DND-41 (cell line): ENCODE results near the gene CHMP2B.

Experiments
- EZH2 ChIP-seq: IDR thresholded peaks from 3 replicates; pipeline ENCODE4 v1.6.1; 2012; ENCODE audit warnings: borderline replicate concordance, low read depth, mild to moderate bottlenecking, moderate library complexity, low read length, inconsistent platforms; ENCODE audit not compliant: severe bottlenecking
- TF ChIP-seq, protein P1 (sequence below): IDR thresholded peaks from 2 replicates; pipeline ENCODE4 v1.5.1; 2012; ENCODE audit warnings: borderline replicate concordance, low read length, moderate library complexity, mild to moderate bottlenecking; ENCODE audit not compliant: poor library complexity, severe bottlenecking; ENCODE audit errors: extremely low read depth

DNA sequence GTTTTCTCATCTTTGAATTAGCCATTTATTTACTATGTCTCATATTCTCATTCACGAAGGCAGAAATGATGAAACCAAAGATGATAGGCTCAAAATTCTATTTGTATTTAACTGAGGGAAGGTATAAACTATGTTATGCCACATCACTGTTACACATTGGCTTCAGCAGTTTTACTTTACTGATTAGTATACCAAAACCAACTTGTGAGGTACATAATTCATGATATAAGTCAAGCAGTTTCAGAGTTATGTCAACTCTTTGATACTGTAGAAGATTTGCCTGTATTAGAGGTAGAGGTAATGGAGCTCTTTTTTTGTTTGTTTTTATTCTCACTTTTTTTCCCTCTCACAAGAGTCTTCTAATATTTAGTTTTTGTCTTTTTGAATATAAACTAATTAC, 22.9 kb downstream of the CHMP2B start:
- TF ChIP-seq, protein P1, sequence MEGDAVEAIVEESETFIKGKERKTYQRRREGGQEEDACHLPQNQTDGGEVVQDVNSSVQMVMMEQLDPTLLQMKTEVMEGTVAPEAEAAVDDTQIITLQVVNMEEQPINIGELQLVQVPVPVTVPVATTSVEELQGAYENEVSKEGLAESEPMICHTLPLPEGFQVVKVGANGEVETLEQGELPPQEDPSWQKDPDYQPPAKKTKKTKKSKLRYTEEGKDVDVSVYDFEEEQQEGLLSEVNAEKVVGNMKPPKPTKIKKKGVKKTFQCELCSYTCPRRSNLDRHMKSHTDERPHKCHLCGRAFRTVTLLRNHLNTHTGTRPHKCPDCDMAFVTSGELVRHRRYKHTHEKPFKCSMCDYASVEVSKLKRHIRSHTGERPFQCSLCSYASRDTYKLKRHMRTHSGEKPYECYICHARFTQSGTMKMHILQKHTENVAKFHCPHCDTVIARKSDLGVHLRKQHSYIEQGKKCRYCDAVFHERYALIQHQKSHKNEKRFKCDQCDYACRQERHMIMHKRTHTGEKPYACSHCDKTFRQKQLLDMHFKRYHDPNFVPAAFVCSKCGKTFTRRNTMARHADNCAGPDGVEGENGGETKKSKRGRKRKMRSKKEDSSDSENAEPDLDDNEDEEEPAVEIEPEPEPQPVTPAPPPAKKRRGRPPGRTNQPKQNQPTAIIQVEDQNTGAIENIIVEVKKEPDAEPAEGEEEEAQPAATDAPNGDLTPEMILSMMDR: no peak
- TF ChIP-seq EZH2: no peak
